Stimulated activated CD4-positive, alpha-beta T cell treated with anti-CD3 and anti-CD28 coated beads, Interleukin-4, amount 100 ng/mL, for 1 hour (primary cell): ENCODE data around the gene GCNT4.

ENCODE experiments used
- DNase-seq: peaks from one replicate; pipeline ENCODE4 v3.0.0-alpha.2; 2020

The GCNT4 gene

GRCh38 chr5:75010838-75011237 lies 41.5 kb downstream of the GCNT4 start:
- no peak for DNase-seq

GRCh38 chr5:75009556-75010345 lies 42.6 kb downstream of the GCNT4 start:
- no peak for DNase-seq

DNA sequence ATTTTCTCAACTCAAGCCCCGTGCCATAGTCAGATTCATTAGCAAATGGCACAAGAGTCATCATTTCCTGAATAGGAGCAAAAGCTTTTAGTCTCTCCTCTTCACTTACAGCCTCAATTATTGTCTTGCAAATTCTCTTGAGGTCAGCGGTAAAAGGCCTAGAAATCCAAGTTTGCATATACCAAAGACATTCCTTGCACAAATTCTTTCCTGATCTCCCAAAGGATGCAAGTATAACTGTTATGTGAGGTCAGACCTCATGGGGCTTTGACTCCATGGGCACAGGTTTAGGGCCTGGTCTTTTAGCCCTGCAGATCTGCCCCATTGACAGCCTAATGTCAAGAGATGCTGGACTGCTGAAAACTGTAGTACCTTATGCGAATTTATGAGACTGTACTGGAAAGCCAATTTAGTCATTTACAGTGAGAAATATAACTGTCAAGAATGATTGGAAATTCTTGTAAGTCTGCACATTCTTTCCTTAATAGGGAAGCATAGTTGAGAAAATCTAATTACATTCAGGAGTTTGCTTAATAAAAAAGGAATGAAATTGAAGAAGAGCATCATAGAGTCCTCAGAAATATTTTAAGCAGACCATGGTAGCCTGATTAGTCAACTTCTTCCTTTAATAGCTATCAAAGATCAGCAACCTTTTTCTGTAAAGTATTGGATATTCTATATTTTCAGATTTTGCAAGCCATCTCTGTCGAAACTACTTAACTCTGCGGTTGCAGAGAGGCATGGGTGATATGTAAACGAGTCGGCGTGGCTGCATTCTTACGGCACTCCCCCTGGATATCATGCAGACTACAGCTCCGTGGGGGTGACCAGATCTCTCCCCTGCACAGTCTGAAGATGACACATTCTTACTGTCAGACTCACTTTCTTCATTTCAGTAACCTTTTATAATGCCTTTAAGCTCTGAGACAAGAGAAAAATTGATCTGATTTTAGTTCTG lies 45.2 kb downstream of the GCNT4 start:
- DNase-seq: no peak

- no peak for DNase-seq
Observed at GRCh38 chr5:75005561-75005960, 46.8 kb downstream of the GCNT4 start.
